HepG2 (cell line): ENCODE data around the gene ZNF800. TPM values are rescaled to one million over a fixed set of nuclear protein-coding genes. Genes with fewer than 3 reads are reported as not detected.

ENCODE experiments used
- NFAT5 ChIP-seq: sonication (generic); formaldehyde crosslinking; IDR thresholded peaks from 2 replicates; pipeline ENCODE4 v1.4.0; 2020; ENCODE audit warnings: missing genetic modification reagents
- RERE ChIP-seq: IDR thresholded peaks from 2 replicates; pipeline ENCODE4 v1.6.1; 2016; ENCODE audit warnings: low read depth, missing genetic modification reagents, missing compliant biosample characterization
- ZNF34 ChIP-seq: sonication (generic); formaldehyde crosslinking; IDR thresholded peaks from 2 replicates; pipeline ENCODE4 v1.4.0; 2020; ENCODE audit warnings: mild to moderate bottlenecking, missing genetic modification reagents, borderline replicate concordance
- polyA plus RNA-seq, 8 experiments: library from polyadenylated mRNA; depleted of rRNA in 3 of 8; stranded (reverse) in 7 of 8; unstranded in 1 of 8; fragments of >200 nt; fragmentation: Illumina TruSeq in 4 of 8; extraction: Trizol in 4 of 8; gene quantifications; 2 replicates each; pipeline versions ENCODE4 v1.2.1 to v1.2.3, GENCODE V29; 2011 to 2016; ENCODE audit warnings: low read depth in 4 of 8, missing spikeins in 1 of 8, mixed read lengths in 1 of 8; ENCODE audit not compliant: insufficient read depth in 1 of 8
- total RNA-seq, 5 experiments: library from RNA; depleted of rRNA; stranded (reverse); fragments of >200 nt; fragmentation: Illumina TruSeq; extraction: Trizol; gene quantifications; 2 replicates each; pipeline ENCODE4 v1.2.3, GENCODE V29; 2016; ENCODE audit warnings: low read depth in 1 of 5

The ZNF800 gene
- total and polyA plus RNA-seq, 2 of the 13 experiments (the other 11 are each of a cell fraction or from before 2014, with no cell fraction given) = 7.1 to 12.7 TPM

DNA sequence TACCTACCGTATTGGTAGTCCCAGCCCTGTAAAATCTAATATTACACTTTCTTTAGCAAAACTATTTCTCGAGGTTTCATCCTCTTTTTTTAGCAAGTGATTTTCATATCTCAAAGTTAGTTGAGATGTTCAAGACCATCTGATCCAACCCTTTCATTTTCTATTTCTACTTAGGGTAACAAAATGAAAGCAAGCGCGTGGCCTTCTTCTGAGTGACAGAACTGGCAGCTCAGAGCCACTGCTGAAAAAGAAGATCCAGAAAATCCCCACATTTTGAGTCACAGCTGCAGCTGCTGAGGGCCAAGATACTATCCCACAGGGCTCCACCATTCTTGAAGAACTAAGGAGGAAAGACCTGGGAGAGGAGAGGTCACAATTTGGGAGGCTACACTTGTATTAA, 24.8 kb upstream of the ZNF800 start (continued):
- no peak for TF ChIP-seq RERE (CRISPR knock-in tag)
- TF ChIP-seq ZNF34 (CRISPR knock-in tag) = no peak
- no peak for TF ChIP-seq NFAT5 (CRISPR knock-in tag)
- TF ChIP-seq, all 625 proteins: peak for 0
